ENCODE data around the gene TCF7L1.

- TF ChIP-seq CTCF (IDR thresholded peaks at IDR 0.05; ENCODE audit: low read depth, low read length) (no peak), EZH2phosphoT487 (IDR thresholded peaks at IDR 0.05; ENCODE audit: low read depth) (no peak)
These were observed 61.7 kb downstream of the TCF7L1 start for GRCh38 chr2:85194780-85195480.
